Endothelial cell of umbilical vein (primary cell): ENCODE results near the gene CEP164. TPM values are rescaled to one million over a fixed set of nuclear protein-coding genes. Genes with fewer than 3 reads are reported as not detected.

Experiments used
- BruUV-seq: library from RNA; stranded (reverse); fragments of 400-500 nt; replicated peaks from 2 replicates; lab custom pipeline; 2021; lab: Mats Ljungman, UMichigan
- CTCF ChIA-PET: fragments of 300-600, 350-600 bp; sonication (Branson Sonifier 250); formaldehyde crosslinking; loops from one replicate; lab custom pipeline; 2021; ENCODE audit warnings: antibody characterized with exemption, inconsistent platforms; lab: Charles Lee
- POLR2A ChIA-PET: fragments of 300-600, 350-600 bp; sonication (Branson Sonifier 250); formaldehyde crosslinking; loops from one replicate; lab custom pipeline; 2021; ENCODE audit warnings: antibody characterized with exemption, inconsistent platforms; lab: Charles Lee
- DNase-seq: peaks from one replicate; pipeline ENCODE4 v3.0.0-alpha.2; 2011; ENCODE audit warnings: low read depth, low spot score
- FAIRE-seq: peaks from 2 replicates; lab custom pipeline; 2011; peaks lifted over from hg19 to GRCh38; lab: Jason Lieb, UNC
- H2AFZ ChIP-seq: 2 replicates; pipeline ENCODE4 v1.6.0; 2012; ENCODE audit warnings: low read depth, low read length, control low read depth, inconsistent platforms
- H3K27ac ChIP-seq: 2 replicates; pipeline ENCODE4 v1.5.1; 2011; ENCODE audit warnings: low read depth, mild to moderate bottlenecking, control low read depth, low read length, moderate library complexity; ENCODE audit not compliant: insufficient read depth
- H3K27me3 ChIP-seq, 2 experiments: 2 replicates each; pipeline versions ENCODE4 v1.6.0 to v1.6.1; 2011; ENCODE audit warnings: low read length in 2 of 2, mixed read lengths in 1 of 2; ENCODE audit not compliant: control insufficient read depth in 2 of 2, insufficient read depth in 2 of 2
- H3K36me3 ChIP-seq, 2 experiments: 2 replicates in 1 of 2; 3 replicates in 1 of 2; pipeline ENCODE4 v1.5.1; 2011; ENCODE audit warnings: low read length in 2 of 2, mild to moderate bottlenecking in 1 of 2, moderate library complexity in 1 of 2; ENCODE audit not compliant: control insufficient read depth in 2 of 2, insufficient read depth in 2 of 2; ENCODE audit errors: extremely low read depth in 1 of 2
- H3K4me1 ChIP-seq: 3 replicates; pipeline ENCODE4 v1.5.1; 2011; ENCODE audit warnings: mild to moderate bottlenecking, low read length; ENCODE audit not compliant: control insufficient read depth, insufficient read depth; ENCODE audit errors: extremely low read depth
- H3K4me2 ChIP-seq: 2 replicates; pipeline ENCODE4 v1.6.1; 2011; ENCODE audit warnings: low read length, control low read depth, mixed read lengths; ENCODE audit not compliant: insufficient read depth
- H3K4me3 ChIP-seq, 3 experiments: fragments of 200-600 bp in 1 of 3; sonication (generic), shearing (Covaris generic) in 1 of 3; replicated peaks in 1 of 3; 2 replicates each; pipeline ENCODE4 v1.5.1; 2011 to 2016; ENCODE audit warnings: control low read depth in 3 of 3, low read length in 3 of 3, mild to moderate bottlenecking in 2 of 3, inconsistent platforms in 1 of 3, low read depth in 1 of 3, moderate library complexity in 1 of 3; ENCODE audit not compliant: insufficient read depth in 1 of 3
- H3K79me2 ChIP-seq: 2 replicates; pipeline ENCODE4 v1.6.0; 2012; ENCODE audit warnings: low read length, inconsistent platforms; ENCODE audit not compliant: control insufficient read depth, insufficient read depth
- H3K9ac ChIP-seq: replicated peaks from 2 replicates; pipeline ENCODE3; 2011; ENCODE audit warnings: low read length, control low read depth; ENCODE audit not compliant: insufficient read depth; ENCODE audit errors: extremely low read depth
- H3K9me1 ChIP-seq: replicated peaks from 3 replicates; pipeline ENCODE4 v1.6.0; 2011; ENCODE audit warnings: mild to moderate bottlenecking, low read length; ENCODE audit not compliant: control insufficient read depth, insufficient read depth; ENCODE audit errors: extremely low read depth
- H3K9me3 ChIP-seq: replicated peaks from 2 replicates; pipeline ENCODE4 v1.5.1; 2012; ENCODE audit warnings: low read length, inconsistent platforms; ENCODE audit not compliant: control insufficient read depth, insufficient read depth
- H4K20me1 ChIP-seq: replicated peaks from 2 replicates; pipeline ENCODE3; 2011; ENCODE audit warnings: mild to moderate bottlenecking, low read length; ENCODE audit not compliant: control insufficient read depth, insufficient read depth; ENCODE audit errors: extremely low read depth
- CTCF ChIP-seq, 2 donors: IDR thresholded peaks; 1 replicate in 1 of 2; 2 replicates in 1 of 2; pipeline ENCODE4 v1.5.1; 2011; ENCODE audit warnings: low read length in 2 of 2, mild to moderate bottlenecking in 2 of 2, moderate library complexity in 2 of 2, control low read depth in 1 of 2, inconsistent platforms in 1 of 2, low read depth in 1 of 2; ENCODE audit not compliant: insufficient read depth in 1 of 2; ENCODE audit errors: extremely low read depth in 1 of 2
- EZH2 ChIP-seq: IDR thresholded peaks from 2 replicates; pipeline ENCODE4 v1.6.1; 2012; ENCODE audit warnings: borderline replicate concordance, low read depth, mild to moderate bottlenecking, moderate library complexity, low read length, inconsistent platforms; ENCODE audit not compliant: severe bottlenecking
- FOS ChIP-seq: IDR thresholded peaks from 2 replicates; pipeline ENCODE4 v1.6.1; 2011; ENCODE audit warnings: mild to moderate bottlenecking, low read length, moderate library complexity, borderline replicate concordance; ENCODE audit not compliant: insufficient read depth
- GATA2 ChIP-seq: IDR thresholded peaks from 2 replicates; pipeline ENCODE4 v1.7.0; 2011; ENCODE audit warnings: low read depth, mild to moderate bottlenecking, moderate library complexity, mixed read lengths, low read length; ENCODE audit not compliant: insufficient read length, insufficient read depth
- JUN ChIP-seq: IDR thresholded peaks from 2 replicates; pipeline ENCODE4 v1.6.1; 2011; ENCODE audit warnings: borderline replicate concordance, low read depth; ENCODE audit not compliant: insufficient read length, insufficient read depth
- MAX ChIP-seq: IDR thresholded peaks from 2 replicates; pipeline ENCODE4 v1.6.1; 2011; ENCODE audit not compliant: insufficient read depth, insufficient read length
- MYC ChIP-seq: IDR thresholded peaks from one replicate; pipeline ENCODE4 v1.6.1; 2011; ENCODE audit warnings: mild to moderate bottlenecking, low read depth, low read length
- POLR2A ChIP-seq: IDR thresholded peaks from 2 replicates; pipeline ENCODE4 v1.6.1; 2012; ENCODE audit warnings: low read depth, mild to moderate bottlenecking, control low read depth, low read length
- POLR2AphosphoS5 ChIP-seq: IDR thresholded peaks from 2 replicates; pipeline ENCODE4 v1.6.1; 2012; ENCODE audit warnings: low read depth, mild to moderate bottlenecking, control low read depth, low read length, moderate library complexity; ENCODE audit not compliant: insufficient read depth
- dilution Hi-C: fragments of 300-500 bp; cut with MboI; formaldehyde crosslinking; loops from one replicate; pipeline ENCODE4 v1.15.0; 2019; ENCODE audit warnings: low sequenced_read_pairs; ENCODE audit not compliant: extremely low pct_ligation_motif_present
- intact Hi-C: fragments of 100-400 bp; cut with micrococcal nuclease; formaldehyde crosslinking; loops from one replicate; pipeline ENCODE4 v1.10.0; 2022
- polyA plus RNA-seq, 4 experiments: library from polyadenylated mRNA; depleted of rRNA in 3 of 4; stranded (reverse) in 3 of 4; unstranded in 1 of 4; fragments of >200 nt; gene quantifications; 2 replicates each; pipeline versions ENCODE4 v1.2.1 to v1.2.3, GENCODE V29; 2011 to 2012; ENCODE audit warnings: missing spikeins in 1 of 4
- total RNA-seq: library from RNA; stranded (reverse); gene quantifications from 2 replicates; pipeline ENCODE4 v1.2.3, GENCODE V29; 2021

CEP164 gene
- total and polyA plus RNA-seq, 2 donors (not counting 3 experiments of a cell fraction or from before 2014, with no cell fraction given): 22.7 to 48.4 TPM

- Histone ChIP-seq H3K27me3 (no peaks in the 10 kb centered on the region), H2AFZ (no peak overlapping the region), H3K9me1 (no peaks in the 10 kb centered on the region), H3K9ac (no peak overlapping the region), H3K9me3 (no peaks in the 10 kb centered on the region), H3K4me3 (no peak overlapping the region), H3K4me2 (no peak overlapping the region), H3K4me1 (no peaks in the 10 kb centered on the region), H4K20me1 (no peaks in the 10 kb centered on the region), H3K27ac (no peak overlapping the region), H3K36me3 (no peaks in the 10 kb centered on the region), H3K79me2 (no peaks in the 10 kb centered on the region)
- TF ChIP-seq FOS: no peak
- TF ChIP-seq JUN: no peak
- TF ChIP-seq EZH2: no peak
- no peak for TF ChIP-seq GATA2
- no peak for TF ChIP-seq POLR2A
- TF ChIP-seq POLR2AphosphoS5: no peak
- TF ChIP-seq CTCF (IDR thresholded peaks at IDR 0.05; ENCODE audit: extremely low read depth in 1 of 2, insufficient read depth in 1 of 2, low read depth in 1 of 2, low read length in 2 of 2): no peak
- no peak for TF ChIP-seq MAX
- TF ChIP-seq MYC: no peak
- CTCF ChIA-PET: interaction anchor here (1.7 to 5.0 kb wide), 2 partner anchors 191 to 518 kb away, joined by 3 to 133 read pairs; no protein-coding TSS in a partner anchor
- dilution Hi-C loops: no loop called here
- intact Hi-C loops: no loop called here
- DNase-seq (no peak), FAIRE-seq (no peak)
- POLR2A ChIA-PET: no interaction called here
- BruUV-seq: no TSS peak
Observed at GRCh38 chr11:117428856-117429229, 101.2 kb downstream of the CEP164 start.
